GM23338 (cell line): ENCODE measurements around the gene GRP.
A peak's percentile ranks its signal among the peaks of the same experiment; 100 is the strongest.

Experiments
- CREB1 ChIP-seq: fragments of 250-450 bp; sonication (Bioruptor Pico); IDR thresholded peaks from 2 replicates; pipeline ENCODE4 v1.5.0; 2020; ENCODE audit warnings: low read depth, mild to moderate bottlenecking, moderate library complexity
- EZH2 ChIP-seq: fragments of 200-600 bp; sonication (generic); IDR thresholded peaks from one replicate; pipeline ENCODE4 v1.8.0; 2017; ENCODE audit warnings: antibody characterized with exemption, mild to moderate bottlenecking, low read depth; ENCODE audit not compliant: unreplicated experiment
- EZH2phosphoT487 ChIP-seq: fragments of 200-600 bp; sonication (generic); IDR thresholded peaks from one replicate; pipeline ENCODE4 v1.8.1; 2018; ENCODE audit warnings: antibody characterized with exemption; ENCODE audit not compliant: unreplicated experiment
- POLR2AphosphoS5 ChIP-seq: IDR thresholded peaks from 2 replicates; pipeline ENCODE4 v1.6.1; 2016; ENCODE audit warnings: antibody characterized with exemption, low read depth
- ZNF114 ChIP-seq: fragments of 250-450 bp; sonication (Bioruptor Pico); IDR thresholded peaks from 2 replicates; pipeline ENCODE4 v1.5.0; 2020; ENCODE audit warnings: mild to moderate bottlenecking, moderate library complexity
- TF ChIP-seq, protein P1 (sequence below), 2 experiments: fragments of 200-600 bp in 1 of 2; sonication (generic) in 1 of 2; conservative IDR thresholded peaks; 2 replicates each; pipeline versions ENCODE4 v1.5.1 to v1.6.1; 2016 to 2017; ENCODE audit warnings: antibody characterized with exemption in 2 of 2, low read depth in 2 of 2, mild to moderate bottlenecking in 2 of 2, moderate library complexity in 1 of 2

- TF ChIP-seq, protein P1, sequence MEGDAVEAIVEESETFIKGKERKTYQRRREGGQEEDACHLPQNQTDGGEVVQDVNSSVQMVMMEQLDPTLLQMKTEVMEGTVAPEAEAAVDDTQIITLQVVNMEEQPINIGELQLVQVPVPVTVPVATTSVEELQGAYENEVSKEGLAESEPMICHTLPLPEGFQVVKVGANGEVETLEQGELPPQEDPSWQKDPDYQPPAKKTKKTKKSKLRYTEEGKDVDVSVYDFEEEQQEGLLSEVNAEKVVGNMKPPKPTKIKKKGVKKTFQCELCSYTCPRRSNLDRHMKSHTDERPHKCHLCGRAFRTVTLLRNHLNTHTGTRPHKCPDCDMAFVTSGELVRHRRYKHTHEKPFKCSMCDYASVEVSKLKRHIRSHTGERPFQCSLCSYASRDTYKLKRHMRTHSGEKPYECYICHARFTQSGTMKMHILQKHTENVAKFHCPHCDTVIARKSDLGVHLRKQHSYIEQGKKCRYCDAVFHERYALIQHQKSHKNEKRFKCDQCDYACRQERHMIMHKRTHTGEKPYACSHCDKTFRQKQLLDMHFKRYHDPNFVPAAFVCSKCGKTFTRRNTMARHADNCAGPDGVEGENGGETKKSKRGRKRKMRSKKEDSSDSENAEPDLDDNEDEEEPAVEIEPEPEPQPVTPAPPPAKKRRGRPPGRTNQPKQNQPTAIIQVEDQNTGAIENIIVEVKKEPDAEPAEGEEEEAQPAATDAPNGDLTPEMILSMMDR (conservative IDR thresholded peaks at IDR 0.05; ENCODE audit: low read depth in 2 of 2) = no peak
- TF ChIP-seq EZH2phosphoT487 (no peak), EZH2 (peak; percentile 56), POLR2AphosphoS5 (no peak), CREB1 (no peak), ZNF114 (no peak)
Measured at GRCh38 chr18:59274533-59274928, 54.6 kb downstream of the GRP start.
